HL-60 (cell line): Measurements from ENCODE around the gene SMPDL3B.

Source experiments
- DNase-seq, 2 experiments: peaks; one replicate each; pipeline ENCODE4 v3.0.0-alpha.2; 2010 to 2020; ENCODE audit warnings: low read depth in 1 of 2, low spot score in 1 of 2
- H3K27ac ChIP-seq: fragments of 250-450 bp; sonication (Bioruptor Pico); replicated peaks from 2 replicates; pipeline ENCODE4 v1.5.1; 2020; ENCODE audit warnings: mild to moderate bottlenecking, moderate library complexity
- H3K27me3 ChIP-seq: fragments of 250-450 bp; sonication (Bioruptor Pico); 2 replicates; pipeline ENCODE4 v1.5.1; 2021; ENCODE audit warnings: mild to moderate bottlenecking, moderate library complexity; ENCODE audit not compliant: insufficient read depth, poor library complexity, severe bottlenecking
- H3K4me3 ChIP-seq: replicated peaks from 2 replicates; pipeline ENCODE4 v1.5.1; 2011; ENCODE audit warnings: mild to moderate bottlenecking, control low read depth, low read length; ENCODE audit not compliant: insufficient read depth
- CTCF ChIP-seq: IDR thresholded peaks from one replicate; pipeline ENCODE4 v1.5.1; 2011; ENCODE audit warnings: low read length, control low read depth, inconsistent platforms; ENCODE audit not compliant: insufficient read depth
- GABPA ChIP-seq: IDR thresholded peaks from 2 replicates; pipeline ENCODE4 v1.6.1; 2012; ENCODE audit warnings: low read depth
- POLR2AphosphoS5 ChIP-seq: IDR thresholded peaks from 2 replicates; pipeline ENCODE4 v1.6.1; 2012; ENCODE audit warnings: low read depth
- REST ChIP-seq: IDR thresholded peaks from 2 replicates; pipeline ENCODE4 v1.6.1; 2012; ENCODE audit warnings: low read depth; ENCODE audit not compliant: insufficient replicate concordance
- SPI1 ChIP-seq: IDR thresholded peaks from 2 replicates; pipeline ENCODE4 v1.6.1; 2012; ENCODE audit warnings: low read depth, mild to moderate bottlenecking, borderline replicate concordance

Gene SMPDL3B

GRCh38 chr1:27972141-27972540, 37.3 kb downstream of the SMPDL3B start:
- H3K27me3 ChIP-seq: no peaks in the 10 kb centered on the region
- no peak for TF ChIP-seq GABPA
- no peak for TF ChIP-seq REST
- TF ChIP-seq POLR2AphosphoS5: no peak
- no peak for DNase-seq

GRCh38 chr1:27973771-27974416, 39.1 kb downstream of the SMPDL3B start:
- Histone ChIP-seq H3K27me3 (no peaks in the 10 kb centered on the region), H3K27ac (no peak overlapping the region), H3K4me3 (no peak overlapping the region)
- no peak for TF ChIP-seq GABPA
- no peak for TF ChIP-seq CTCF
- no peak for TF ChIP-seq SPI1
- no peak for TF ChIP-seq POLR2AphosphoS5
- no peak for TF ChIP-seq REST
- no peak for DNase-seq

More at GRCh38 chr1:27972141-27972540, 37.3 kb downstream of the SMPDL3B start:
- no peak overlapping the region for H3K4me3 ChIP-seq
- H3K27ac ChIP-seq: no peak overlapping the region

GRCh38 chr1:27974417-27974781, 39.6 kb downstream of the SMPDL3B start:
- Histone ChIP-seq H3K27me3 (no peaks in the 10 kb centered on the region), H3K27ac (no peak overlapping the region), H3K4me3 (no peak overlapping the region)
- no peak for DNase-seq
- no peak for TF ChIP-seq POLR2AphosphoS5
- TF ChIP-seq GABPA: no peak
- TF ChIP-seq REST: no peak
- TF ChIP-seq SPI1: no peak
- no peak for TF ChIP-seq CTCF
